Kidney (tissue), 14 donors: Measurements from ENCODE around the gene DEDD2. TPM values are rescaled to one million over a fixed set of nuclear protein-coding genes. Genes with fewer than 3 reads are reported as not detected.

Experiments
- DNase-seq, 5 donors: peaks; one replicate each; pipeline ENCODE4 v3.0.0-alpha.2; 2013 to 2020
- FAIRE-seq: peaks from 2 replicates; lab custom pipeline; 2012; peaks lifted over from hg19 to GRCh38; lab: Jason Lieb, UNC
- H3K27ac ChIP-seq, 2 donors: one replicate each; pipeline ENCODE4 v1.7.0; 2013; ENCODE audit warnings: low read depth in 2 of 2, low read length in 2 of 2, inconsistent platforms in 1 of 2
- H3K27me3 ChIP-seq: one replicate; pipeline ENCODE4 v1.7.1; 2013; ENCODE audit warnings: low read length, inconsistent platforms; ENCODE audit not compliant: control insufficient read depth, insufficient read depth
- H3K36me3 ChIP-seq, 3 donors: one replicate each; pipeline versions ENCODE4 v1.7.0 to v1.7.1; 2013; ENCODE audit warnings: low read length in 3 of 3, control low read depth in 1 of 3, inconsistent platforms in 1 of 3; ENCODE audit not compliant: insufficient read depth in 3 of 3, control insufficient read depth in 2 of 3
- H3K4me1 ChIP-seq, 3 donors: one replicate each; pipeline versions ENCODE4 v1.7.0 to v1.7.1; 2013; ENCODE audit warnings: low read length in 3 of 3, inconsistent platforms in 1 of 3, low read depth in 1 of 3; ENCODE audit not compliant: control insufficient read depth in 2 of 3, insufficient read depth in 2 of 3
- H3K4me3 ChIP-seq, 3 donors: one replicate each; pipeline versions ENCODE4 v1.7.0 to v1.8.1; 2013; ENCODE audit warnings: low read length in 3 of 3, control low read depth in 1 of 3, inconsistent platforms in 1 of 3
- H3K9ac ChIP-seq, 3 donors: one replicate each; pipeline versions ENCODE4 v1.7.0 to v1.7.1; 2013; ENCODE audit warnings: low read length in 3 of 3, control low read depth in 1 of 3, inconsistent platforms in 1 of 3
- H3K9me3 ChIP-seq, 3 donors: one replicate each; pipeline versions ENCODE4 v1.7.0 to v1.7.1; 2013; ENCODE audit warnings: low read length in 3 of 3, control low read depth in 1 of 3, inconsistent platforms in 1 of 3; ENCODE audit not compliant: control insufficient read depth in 2 of 3, insufficient read depth in 1 of 3
- intact Hi-C: fragments of 100-400 bp; cut with DNase I; formaldehyde crosslinking; loops from one replicate; pipeline ENCODE4 v1.11.1; 2022
- polyA plus RNA-seq: library from polyadenylated mRNA; stranded (reverse); fragments of 350-450 nt; fragmentation: Illumina TruSeq; extraction: RNeasy Lipid Tissue Mini Kit (QIAGEN cat#74804); gene quantifications from one replicate; pipeline ENCODE4 v1.2.3, GENCODE V29; 2014; ENCODE audit warnings: low read depth, low replicate concordance; ENCODE audit not compliant: insufficient read depth
- total RNA-seq: library from RNA; stranded (reverse); fragmentation: NEBNext Ultra II Directional; extraction: Animal tissue kit (Norgen Biotek cat#: 25700); gene quantifications from one replicate; pipeline ENCODE4 v1.2.1, GENCODE V29; 2021
- TF ChIP-seq, protein P1 (sequence below): IDR thresholded peaks from 3 replicates; pipeline ENCODE4 v1.5.1; 2012; ENCODE audit warnings: mild to moderate bottlenecking, moderate library complexity, borderline replicate concordance; ENCODE audit not compliant: insufficient read depth; ENCODE audit errors: extremely low read depth
- donor health status: control.
- donor health status: control.
- donor health status: control.
- donor health status: control.
- donor health status: control.
- donor health status: DM: yes; HTN: yes; CAD: no.
- donor health status: Normal renal cell carcinoma (clear cell type).

The DEDD2 gene
- total and polyA plus RNA-seq, 2 donors from 2014 or later: 26.1 to 36.3 TPM

DNA sequence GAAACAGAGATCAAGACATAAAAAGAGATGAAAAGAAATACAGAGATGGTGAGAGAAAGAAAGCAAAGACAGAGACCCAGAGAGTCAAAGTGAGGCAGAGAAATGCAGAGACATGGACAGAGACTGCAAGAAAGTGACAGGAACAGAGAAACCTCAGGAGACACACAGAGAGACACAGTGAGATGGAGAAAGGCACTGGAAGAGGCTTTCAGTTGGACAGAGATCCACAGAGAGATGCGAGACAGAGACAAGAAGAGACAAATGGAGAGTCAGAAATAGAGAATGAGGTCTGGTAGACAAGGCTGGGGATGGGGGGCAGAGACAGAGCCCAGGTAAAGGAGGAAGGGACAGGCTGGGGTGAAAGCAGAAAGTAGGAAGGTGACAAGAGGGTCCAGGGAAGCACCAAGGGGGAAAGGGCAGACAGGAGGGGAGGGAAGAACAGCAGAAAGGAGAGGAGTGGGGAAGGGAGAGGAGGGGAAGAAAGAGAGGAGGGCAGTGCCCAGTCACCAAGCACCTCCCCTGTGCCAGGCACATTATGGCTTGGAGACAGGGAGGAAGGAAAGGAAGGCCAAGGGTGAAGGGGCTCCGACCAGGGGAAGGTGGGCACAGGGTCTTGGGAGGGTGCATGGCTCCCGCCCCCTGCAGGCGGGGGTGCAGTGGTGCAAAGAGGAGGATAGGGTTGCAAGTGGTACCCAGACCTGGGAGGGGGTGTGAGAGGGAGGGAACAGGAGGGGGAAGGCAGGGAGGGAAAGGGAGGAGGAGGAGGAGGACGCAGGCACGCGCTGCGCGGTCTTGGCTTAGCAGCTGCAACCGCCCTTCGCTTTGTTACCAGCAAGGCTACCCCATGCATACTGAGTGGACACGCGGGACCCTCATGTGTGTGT, 38.4 kb downstream of the DEDD2 start:
- FAIRE-seq: no peak
- intact Hi-C loops: no loop called here
- Histone ChIP-seq H3K4me1 (no peaks in the 10 kb centered on the region), H3K9me3 (no peaks in the 10 kb centered on the region), H3K27ac (no peak overlapping the region), H3K27me3 (peaks cover 48% of the 10 kb centered on the region), H3K9ac (no peak overlapping the region), H3K36me3 (no peaks in the 10 kb centered on the region), H3K4me3 (no peak overlapping the region)
- DNase-seq: peak in 2 of 5 donors; percentile 8 to 18
- TF ChIP-seq, protein P1, sequence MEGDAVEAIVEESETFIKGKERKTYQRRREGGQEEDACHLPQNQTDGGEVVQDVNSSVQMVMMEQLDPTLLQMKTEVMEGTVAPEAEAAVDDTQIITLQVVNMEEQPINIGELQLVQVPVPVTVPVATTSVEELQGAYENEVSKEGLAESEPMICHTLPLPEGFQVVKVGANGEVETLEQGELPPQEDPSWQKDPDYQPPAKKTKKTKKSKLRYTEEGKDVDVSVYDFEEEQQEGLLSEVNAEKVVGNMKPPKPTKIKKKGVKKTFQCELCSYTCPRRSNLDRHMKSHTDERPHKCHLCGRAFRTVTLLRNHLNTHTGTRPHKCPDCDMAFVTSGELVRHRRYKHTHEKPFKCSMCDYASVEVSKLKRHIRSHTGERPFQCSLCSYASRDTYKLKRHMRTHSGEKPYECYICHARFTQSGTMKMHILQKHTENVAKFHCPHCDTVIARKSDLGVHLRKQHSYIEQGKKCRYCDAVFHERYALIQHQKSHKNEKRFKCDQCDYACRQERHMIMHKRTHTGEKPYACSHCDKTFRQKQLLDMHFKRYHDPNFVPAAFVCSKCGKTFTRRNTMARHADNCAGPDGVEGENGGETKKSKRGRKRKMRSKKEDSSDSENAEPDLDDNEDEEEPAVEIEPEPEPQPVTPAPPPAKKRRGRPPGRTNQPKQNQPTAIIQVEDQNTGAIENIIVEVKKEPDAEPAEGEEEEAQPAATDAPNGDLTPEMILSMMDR: no peak

DNA sequence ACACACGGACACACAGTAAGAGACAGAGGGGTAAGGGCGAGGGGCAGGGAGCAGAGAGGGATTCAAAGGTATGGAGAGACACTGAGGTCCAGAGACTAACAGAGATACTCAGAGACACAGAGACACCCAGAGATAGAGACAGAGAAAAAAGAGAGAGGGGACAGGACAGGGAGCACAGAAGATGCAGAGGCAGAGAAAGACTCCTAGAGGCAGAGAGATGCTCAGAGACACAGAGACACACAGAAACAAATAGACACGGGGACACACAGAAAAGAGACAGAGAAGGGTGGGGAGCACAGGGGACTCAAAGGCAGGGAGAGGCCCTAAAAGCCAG, 39.8 kb downstream of the DEDD2 start:
- DNase-seq (no peak), FAIRE-seq (no peak)
- H3K9me3 ChIP-seq: no peaks in the 10 kb centered on the region
- intact Hi-C loops: no loop called here
- TF ChIP-seq, protein P1: no peak
- no peak overlapping the region for H3K9ac ChIP-seq
- H3K27me3 ChIP-seq: peaks cover 48% of the 10 kb centered on the region
- no peaks in the 10 kb centered on the region for H3K36me3 ChIP-seq
- no peak overlapping the region for H3K27ac ChIP-seq
- H3K4me3 ChIP-seq: no peak overlapping the region
- H3K4me1 ChIP-seq: no peaks in the 10 kb centered on the region

DNA sequence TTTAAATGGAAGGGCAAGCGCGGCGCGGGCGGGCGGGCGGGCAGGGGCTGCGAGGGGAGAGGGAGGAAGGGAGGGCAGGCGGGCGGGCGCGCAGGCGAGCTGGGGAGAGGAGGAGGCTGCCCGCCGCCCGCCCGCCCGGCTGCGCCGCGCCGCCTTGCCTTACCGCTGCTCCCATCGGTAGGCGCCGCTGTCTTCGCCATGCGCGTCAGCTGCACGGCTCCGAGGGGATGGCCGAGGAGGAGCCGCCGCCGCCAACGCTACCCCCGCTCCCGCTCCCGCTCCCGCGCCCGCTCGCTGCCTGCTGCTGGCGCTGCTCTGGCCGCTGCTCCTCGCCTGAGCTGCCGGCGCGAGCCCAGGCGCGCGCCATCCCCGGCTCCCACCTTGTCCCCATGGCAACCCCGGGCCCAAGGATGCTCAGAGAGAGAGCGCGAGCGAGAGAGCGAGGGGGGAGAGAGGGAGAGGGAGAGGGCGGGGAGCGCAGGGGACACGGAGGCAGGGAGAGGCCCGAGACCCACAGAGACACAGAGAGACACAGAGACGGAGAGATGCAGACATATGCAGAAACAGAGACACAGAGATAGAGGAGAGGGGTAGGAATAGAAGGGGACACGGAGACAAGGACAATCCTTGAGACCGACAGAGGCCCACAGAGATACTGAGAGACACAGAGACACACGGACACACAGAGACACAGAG, 40.3 kb downstream of the DEDD2 start:
- Histone ChIP-seq H3K4me1 (no peaks in the 10 kb centered on the region), H3K4me3 (no peak overlapping the region), H3K27ac (no peak overlapping the region), H3K9me3 (no peaks in the 10 kb centered on the region), H3K27me3 (peaks cover 48% of the 10 kb centered on the region), H3K9ac (no peak overlapping the region), H3K36me3 (no peaks in the 10 kb centered on the region)
- FAIRE-seq: no peak
- TF ChIP-seq, protein P1: peak; percentile 29
- intact Hi-C loops: no loop called here
- DNase-seq: peak; percentile 80 to 88 (median 84)
